NCI-H128 (cell line): ENCODE data around the gene FN3K.

ENCODE experiments used
- DNase-seq: peaks from one replicate; lab custom pipeline; 2025; ENCODE audit not compliant: unreplicated experiment; lab: John Stamatoyannopoulos, UW

Gene FN3K

DNA sequence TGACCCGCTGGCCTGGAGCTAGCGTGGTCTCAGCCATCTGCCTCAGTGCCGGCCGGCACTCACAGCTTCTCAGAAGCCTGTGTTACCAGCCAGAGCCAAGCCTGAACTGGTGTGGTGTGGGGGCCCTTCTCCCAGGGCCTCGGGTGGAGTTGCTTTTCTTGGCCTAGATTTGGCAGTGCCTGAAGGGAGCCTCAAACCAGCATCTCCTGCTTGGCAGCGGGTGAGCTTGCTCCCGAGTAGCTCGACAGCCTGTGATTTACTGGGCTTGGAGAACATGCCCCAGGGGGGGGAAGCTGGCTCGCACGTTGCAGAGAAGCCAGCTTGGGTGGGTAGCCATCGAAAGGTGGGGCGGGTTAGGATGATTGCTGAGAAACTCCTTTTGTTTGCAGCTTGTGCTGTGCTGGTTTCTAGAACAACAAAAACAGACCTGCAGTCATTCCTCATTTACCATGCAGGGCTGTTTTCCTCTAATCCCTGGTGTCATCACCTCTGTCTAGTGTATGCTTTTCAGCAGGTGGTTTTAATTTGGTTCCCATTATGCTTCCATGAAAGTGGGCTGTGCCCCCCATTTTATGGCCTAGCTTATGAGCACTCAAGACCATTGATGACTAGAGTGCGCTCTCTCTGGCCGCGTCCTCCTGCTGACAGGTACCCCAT is 58.7 kb downstream of the FN3K start:
- no peak for DNase-seq

- no peak for DNase-seq
Observed at GRCh38 chr17:82794781-82795482, 59.5 kb downstream of the FN3K start.

DNA sequence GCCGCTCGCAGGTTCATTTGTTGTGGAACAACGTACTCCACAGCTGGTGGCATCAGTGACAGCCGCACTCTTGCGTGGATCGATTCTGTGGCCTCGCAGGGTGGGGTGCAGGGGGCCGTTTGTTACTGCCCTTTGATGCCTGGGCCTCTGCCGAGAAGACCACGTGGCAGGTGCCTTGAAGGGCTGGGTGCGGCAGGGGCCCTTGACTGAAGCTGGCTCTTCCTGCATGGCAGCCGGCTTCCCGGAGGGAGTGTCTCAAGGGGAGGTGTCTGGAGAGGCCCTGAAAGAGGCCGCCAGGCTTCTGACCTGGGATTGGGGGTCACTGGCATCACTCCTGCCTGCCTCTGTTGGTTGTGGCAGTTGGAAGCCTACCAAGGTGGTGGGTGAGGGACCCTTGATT is 60.2 kb downstream of the FN3K start:
- no peak for DNase-seq

- no peak for DNase-seq
Observed at GRCh38 chr17:82797061-82797460, 61.6 kb downstream of the FN3K start.

DNA sequence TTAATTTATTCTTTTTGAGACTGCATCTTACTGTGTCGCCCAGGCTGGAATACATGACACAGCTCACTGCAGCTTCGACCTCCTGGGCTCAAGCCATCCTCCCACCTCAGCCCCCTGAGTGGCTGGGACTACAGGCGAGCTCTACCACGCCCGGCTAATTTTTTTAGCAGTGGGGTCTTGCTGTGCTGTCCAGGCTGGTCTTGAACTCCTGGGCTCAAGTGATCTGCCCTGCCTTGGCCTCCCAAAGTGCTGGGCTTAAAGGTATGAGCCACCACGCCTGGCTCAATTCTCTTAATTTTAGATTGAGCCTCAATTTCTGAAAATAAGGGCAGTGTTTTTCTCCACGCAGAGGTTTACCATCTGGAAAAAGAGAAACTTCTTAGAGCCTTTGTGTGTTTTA is 63.3 kb downstream of the FN3K start:
- no peak for DNase-seq

GRCh38 chr17:82799591-82799990 is 64.2 kb downstream of the FN3K start:
- DNase-seq: no peak
